H1 (cell line): ENCODE measurements around the gene TXLNB. TPM values are rescaled to one million over a fixed set of nuclear protein-coding genes. Genes with fewer than 3 reads are reported as not detected.

Experiments
- CTCF ChIA-PET: fragments of 300-600 bp; sonication (Branson Sonifier 250); formaldehyde crosslinking; loops from one replicate; lab custom pipeline; 2021; ENCODE audit not compliant: partially characterized antibody; lab: Charles Lee
- POLR2A ChIA-PET: fragments of 300-600 bp; sonication (Branson Sonifier 250); formaldehyde crosslinking; loops from one replicate; lab custom pipeline; 2021; ENCODE audit warnings: inconsistent platforms; ENCODE audit not compliant: partially characterized antibody; lab: Charles Lee
- DNase-seq, 2 experiments: peaks; one replicate each; pipeline versions ENCODE4 v3.0.0 to v3.0.0-alpha.2; 2010 to 2022; ENCODE audit warnings: low spot score in 2 of 2, low read depth in 1 of 2, mixed read lengths in 1 of 2
- FAIRE-seq: peaks from 2 replicates; lab custom pipeline; 2011; peaks lifted over from hg19 to GRCh38; lab: Jason Lieb, UNC
- H2AFZ ChIP-seq: 2 replicates; pipeline ENCODE4 v1.8.1; 2012; ENCODE audit warnings: low read length, inconsistent platforms
- H2AK5ac ChIP-seq: 2 replicates; pipeline ENCODE4 v1.6.1; 2013; ENCODE audit warnings: low read depth, low read length
- H2BK120ac ChIP-seq: replicated peaks from 2 replicates; pipeline ENCODE3; 2013; ENCODE audit warnings: low read depth, low read length, inconsistent platforms
- H2BK12ac ChIP-seq: 2 replicates; pipeline ENCODE4 v1.6.1; 2013; ENCODE audit warnings: low read depth, low read length
- H2BK15ac ChIP-seq: 2 replicates; pipeline ENCODE4 v1.6.1; 2013; ENCODE audit warnings: low read length
- H2BK20ac ChIP-seq: 2 replicates; pipeline ENCODE4 v1.6.1; 2013; ENCODE audit warnings: low read length
- H2BK5ac ChIP-seq: 2 replicates; pipeline ENCODE4 v1.6.1; 2013; ENCODE audit warnings: low read depth, low read length
- H3K14ac ChIP-seq: 2 replicates; pipeline ENCODE4 v1.6.1; 2013; ENCODE audit warnings: inconsistent platforms; ENCODE audit not compliant: insufficient read length
- H3K18ac ChIP-seq: 2 replicates; pipeline ENCODE4 v1.6.1; 2013; ENCODE audit warnings: low read length; ENCODE audit errors: extremely low read depth
- H3K23ac ChIP-seq: 2 replicates; pipeline ENCODE4 v1.6.1; 2013; ENCODE audit warnings: inconsistent platforms; ENCODE audit not compliant: insufficient read length
- H3K23me2 ChIP-seq: 2 replicates; pipeline ENCODE4 v1.6.1; 2013; ENCODE audit warnings: low read depth, low read length
- H3K27ac ChIP-seq: 2 replicates; pipeline ENCODE4 v1.6.1; 2011; ENCODE audit warnings: low read depth, low read length, inconsistent platforms
- H3K27me3 ChIP-seq, 4 experiments: replicated peaks in 1 of 4; 1 replicate in 1 of 4; 2 replicates in 3 of 4; pipeline versions ENCODE4 v1.6.1 to v1.8.1; 2011 to 2013; ENCODE audit warnings: low read length in 3 of 4, mild to moderate bottlenecking in 3 of 4, inconsistent platforms in 2 of 4, mixed read lengths in 2 of 4, moderate library complexity in 1 of 4; ENCODE audit not compliant: control insufficient read depth in 3 of 4, insufficient read depth in 3 of 4; ENCODE audit errors: extremely low read depth in 1 of 4
- H3K36me3 ChIP-seq, 4 experiments: 2 replicates each; pipeline versions ENCODE4 v1.6.1 to v1.8.1; 2011 to 2013; ENCODE audit warnings: mild to moderate bottlenecking in 4 of 4, low read length in 3 of 4, moderate library complexity in 2 of 4, control low read depth in 1 of 4, inconsistent platforms in 1 of 4; ENCODE audit not compliant: insufficient read depth in 4 of 4, control insufficient read depth in 2 of 4
- H3K4ac ChIP-seq: replicated peaks from 2 replicates; pipeline ENCODE3; 2013; ENCODE audit warnings: low read length, low read depth, mixed read lengths, inconsistent platforms; ENCODE audit not compliant: insufficient read length
- H3K4me1 ChIP-seq, 4 experiments: replicated peaks in 1 of 4; 1 replicate in 1 of 4; 2 replicates in 3 of 4; pipeline versions ENCODE4 v1.6.1 to v1.8.1; 2011 to 2013; ENCODE audit warnings: low read length in 3 of 4, inconsistent platforms in 2 of 4, mixed read lengths in 1 of 4; ENCODE audit not compliant: insufficient read depth in 4 of 4, control insufficient read depth in 3 of 4
- H3K4me2 ChIP-seq, 2 experiments: 2 replicates each; pipeline versions ENCODE4 v1.6.1 to v1.8.1; 2011 to 2013; ENCODE audit warnings: low read depth in 2 of 2, low read length in 2 of 2, control low read depth in 1 of 2, inconsistent platforms in 1 of 2, mild to moderate bottlenecking in 1 of 2; ENCODE audit not compliant: insufficient read depth in 1 of 2
- H3K4me3 ChIP-seq, 4 experiments: fragments of 200-600, 300-600 bp in 1 of 4; sonication (generic), shearing (Covaris generic), sonication (Bioruptor Twin) in 1 of 4; 2 replicates each; pipeline versions ENCODE4 v1.5.1 to v1.8.1; 2011 to 2016; ENCODE audit warnings: low read length in 4 of 4, low read depth in 3 of 4, control low read depth in 2 of 4, inconsistent platforms in 2 of 4, mild to moderate bottlenecking in 2 of 4, mixed read lengths in 1 of 4, moderate library complexity in 1 of 4; ENCODE audit not compliant: insufficient read depth in 2 of 4; ENCODE audit errors: extremely low read depth in 1 of 4
- H3K56ac ChIP-seq: replicated peaks from 2 replicates; pipeline ENCODE3; 2013; ENCODE audit warnings: low read depth, mild to moderate bottlenecking, mixed read lengths, low read length, inconsistent platforms; ENCODE audit not compliant: insufficient read length
- H3K79me1 ChIP-seq: 2 replicates; pipeline ENCODE4 v1.6.1; 2013; ENCODE audit warnings: low read depth, low read length, control low read depth
- H3K79me2 ChIP-seq, 2 experiments: 2 replicates each; pipeline versions ENCODE4 v1.6.1 to v1.8.1; 2012 to 2013; ENCODE audit warnings: low read length in 2 of 2, mild to moderate bottlenecking in 2 of 2, inconsistent platforms in 1 of 2; ENCODE audit not compliant: insufficient read depth in 2 of 2, control insufficient read depth in 1 of 2
- H3K9ac ChIP-seq, 4 experiments: replicated peaks in 1 of 4; 1 replicate in 1 of 4; 2 replicates in 3 of 4; pipeline versions ENCODE4 v1.6.1 to v1.8.1; 2011 to 2013; ENCODE audit warnings: low read depth in 3 of 4, low read length in 3 of 4, control low read depth in 2 of 4, mild to moderate bottlenecking in 2 of 4, moderate library complexity in 2 of 4, inconsistent platforms in 1 of 4; ENCODE audit errors: extremely low read depth in 1 of 4
- H3K9me3 ChIP-seq, 2 experiments: 2 replicates each; pipeline versions ENCODE4 v1.6.1 to v1.8.1; 2012 to 2013; ENCODE audit warnings: mild to moderate bottlenecking in 2 of 2, moderate library complexity in 2 of 2, control low read depth in 1 of 2, inconsistent platforms in 1 of 2, low read depth in 1 of 2, low read length in 1 of 2, mixed read lengths in 1 of 2; ENCODE audit not compliant: insufficient read depth in 2 of 2
- H4K20me1 ChIP-seq, 2 experiments: replicated peaks in 1 of 2; 2 replicates each; pipeline versions ENCODE3 to v1.8.1; 2011 to 2013; ENCODE audit warnings: inconsistent platforms in 2 of 2, low read length in 2 of 2, mild to moderate bottlenecking in 1 of 2; ENCODE audit not compliant: insufficient read depth in 2 of 2, control insufficient read depth in 1 of 2
- H4K5ac ChIP-seq: 2 replicates; pipeline ENCODE4 v1.6.1; 2013; ENCODE audit warnings: low read length, low read depth, mixed read lengths, inconsistent platforms; ENCODE audit not compliant: insufficient read length
- H4K8ac ChIP-seq: 2 replicates; pipeline ENCODE4 v1.8.0; 2013; ENCODE audit warnings: mild to moderate bottlenecking, moderate library complexity, low read length, inconsistent platforms; ENCODE audit not compliant: insufficient read depth; ENCODE audit errors: extremely low read depth
- H4K91ac ChIP-seq: replicated peaks from 2 replicates; pipeline ENCODE3; 2013; ENCODE audit warnings: low read length, mixed read lengths, inconsistent platforms; ENCODE audit not compliant: insufficient read length
- CBX5 ChIP-seq: fragments of 300-800, 300-1000 bp; sonication (generic); IDR thresholded peaks from 2 replicates; pipeline ENCODE4 v1.7.1; 2016; ENCODE audit warnings: antibody characterized with exemption, low read length, low read depth
- CTBP2 ChIP-seq: IDR thresholded peaks from 2 replicates; pipeline ENCODE4 v1.7.0; 2011; ENCODE audit warnings: borderline replicate concordance, mild to moderate bottlenecking, moderate library complexity, mixed read lengths, low read length; ENCODE audit not compliant: insufficient read depth, insufficient read length
- GABPA ChIP-seq: IDR thresholded peaks from 2 replicates; pipeline ENCODE4 v1.6.1; 2011; ENCODE audit warnings: mild to moderate bottlenecking, low read length, moderate library complexity, borderline replicate concordance; ENCODE audit not compliant: insufficient read depth
- SIN3A ChIP-seq, 2 experiments: IDR thresholded peaks in 1 of 2; conservative IDR thresholded peaks in 1 of 2; 2 replicates each; pipeline ENCODE4 v1.6.1; 2011 to 2012; ENCODE audit warnings: low read length in 2 of 2, improper control_type of control experiment in 1 of 2, low read depth in 1 of 2, mild to moderate bottlenecking in 1 of 2
- SP1 ChIP-seq: IDR thresholded peaks from 2 replicates; pipeline ENCODE4 v1.6.1; 2011; ENCODE audit warnings: low read depth, low read length
- SP4 ChIP-seq: IDR thresholded peaks from 2 replicates; pipeline ENCODE4 v1.6.1; 2012; ENCODE audit warnings: low read length, inconsistent platforms
- TBP ChIP-seq: IDR thresholded peaks from 2 replicates; pipeline ENCODE4 v1.6.1; 2011; ENCODE audit warnings: low read depth, low read length, improper control_type of control experiment
- TCF12 ChIP-seq: IDR thresholded peaks from 2 replicates; pipeline ENCODE4 v1.6.1; 2011; ENCODE audit warnings: low read depth, mild to moderate bottlenecking, low read length
- WGBS, 2 experiments: shearing (Covaris generic) in 1 of 2; methylation state at CpG; one replicate each; pipeline versions ENCODE4 v1.1.6 to v1.1.7; 2013 to 2015; ENCODE audit warnings: low lambda C conversion rate in 2 of 2, mixed read lengths in 2 of 2, inconsistent platforms in 1 of 2, low coverage in 1 of 2, missing lambda C conversion rate in 1 of 2; ENCODE audit not compliant: insufficient replicate concordance in 2 of 2, insufficient coverage in 1 of 2, insufficient read length in 1 of 2; ENCODE audit errors: extremely low coverage in 1 of 2, missing lambda C conversion rate in 1 of 2; 5-methylcytosine and 5-hydroxymethylcytosine counted together
- polyA plus RNA-seq, 7 experiments: library from polyadenylated mRNA; depleted of rRNA in 3 of 7; stranded (reverse) in 5 of 7; unstranded in 2 of 7; fragments of >200 nt in 5 of 7; fragments of 200-250 nt in 2 of 7; gene quantifications; 1 replicate in 5 of 7; 2 replicates in 1 of 7; 4 replicates in 1 of 7; pipeline versions ENCODE4 v1.2.1 to v1.2.3, GENCODE V29; 2011 to 2013; ENCODE audit warnings: missing spikeins in 2 of 7, mixed read lengths in 2 of 7
- total RNA-seq: library from RNA; stranded (reverse); fragmentation: NEBNext Ultra II Directional; extraction: Animal tissue kit (Norgen Biotek cat#: 25700); gene quantifications from 2 replicates; pipeline ENCODE4 v1.2.1, GENCODE V29; 2021

TXLNB gene
- total and polyA plus RNA-seq, 2 of the 8 experiments (the other 6 are each of a cell fraction or from before 2014, with no cell fraction given): 0.05 to 0.17 TPM

DNA sequence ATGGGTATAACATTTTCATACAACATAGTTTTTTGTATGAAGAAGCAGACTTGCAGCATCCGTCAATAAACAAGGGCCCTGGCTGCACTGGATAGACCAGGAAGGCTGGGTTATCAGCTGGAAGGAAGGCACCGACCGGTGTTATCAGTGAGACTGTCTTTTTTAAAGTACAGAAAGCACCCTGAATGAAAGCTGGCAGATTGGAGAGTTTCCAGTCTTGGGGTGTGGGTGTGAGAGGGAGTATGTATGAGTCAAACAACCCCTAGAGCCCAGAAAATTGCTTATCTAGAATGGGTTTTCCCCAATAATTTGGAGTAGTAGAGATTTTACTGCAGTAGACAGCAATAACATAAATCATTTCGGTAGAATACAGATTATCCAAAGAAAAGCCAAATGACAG is 42.4 kb downstream of the TXLNB start:
- no peak overlapping the region for H3K4me3 ChIP-seq
- H3K4me2 ChIP-seq: no peak overlapping the region
- H4K91ac ChIP-seq: no peak overlapping the region
- no peak overlapping the region for H2AFZ ChIP-seq
- no peak overlapping the region for H2BK12ac ChIP-seq
- H4K5ac ChIP-seq: no peak overlapping the region
- H2BK15ac ChIP-seq: no peak overlapping the region
- H3K27ac ChIP-seq: no peak overlapping the region
- no peak overlapping the region for H3K4ac ChIP-seq
- H4K20me1 ChIP-seq: no peaks in the 10 kb centered on the region
- ChIA-PET POLR2A (interaction anchor here (0.6 to 1.1 kb wide), 2 partner anchors 68 to 454 kb away, joined by 3 read pairs; no protein-coding TSS in a partner anchor), CTCF (interaction anchor here (0.6 to 2.3 kb wide), 13 partner anchors 9 to 1138 kb away, joined by 3 to 28 read pairs (median 5); no protein-coding TSS in a partner anchor)
- no peaks in the 10 kb centered on the region for H3K79me1 ChIP-seq
- no peaks in the 10 kb centered on the region for H3K4me1 ChIP-seq
- H3K9ac ChIP-seq: no peak overlapping the region
- WGBS, 2 experiments: 86% methylated on average over 4 of the region's 4 CpGs; no CpG with 5 or more reads in 1 of the 2 experiments
- no peaks in the 10 kb centered on the region for H3K9me3 ChIP-seq
- FAIRE-seq (no peak), DNase-seq (no peak)
- no peak for TF ChIP-seq SP4
- no peak for TF ChIP-seq CBX5
- no peak for TF ChIP-seq TCF12
- TF ChIP-seq SIN3A (conservative IDR thresholded peaks at IDR 0.05 in 1 of 2, IDR thresholded peaks at IDR 0.05 in 1 of 2; ENCODE audit: low read depth in 1 of 2, low read length in 2 of 2): no peak
- TF ChIP-seq CTBP2: no peak
- TF ChIP-seq GABPA: no peak
- TF ChIP-seq TBP: no peak
- no peak for TF ChIP-seq SP1
- no peak overlapping the region for H3K23ac ChIP-seq
- no peak overlapping the region for H2AK5ac ChIP-seq
- H3K36me3 ChIP-seq: no peaks in the 10 kb centered on the region
- H2BK5ac ChIP-seq: no peak overlapping the region
- no peaks in the 10 kb centered on the region for H3K23me2 ChIP-seq
- no peak overlapping the region for H4K8ac ChIP-seq
- H3K14ac ChIP-seq: no peak overlapping the region
- H3K56ac ChIP-seq: no peak overlapping the region
- no peak overlapping the region for H3K18ac ChIP-seq
- no peak overlapping the region for H2BK20ac ChIP-seq
- H3K27me3 ChIP-seq: peaks cover 0 to 1% (median 0%) of the 10 kb centered on the region in 4 experiments; a peak in 1 of 7 replicates
- H2BK120ac ChIP-seq: no peak overlapping the region
- H3K79me2 ChIP-seq: no peaks in the 10 kb centered on the region
